HepG2 (cell line): ENCODE results near the gene BMP2K. TPM values are rescaled to one million over a fixed set of nuclear protein-coding genes. Genes with fewer than 3 reads are reported as not detected.

ENCODE experiments used
- ESRRA ChIP-seq: sonication (generic); formaldehyde crosslinking; IDR thresholded peaks from 2 replicates; pipeline ENCODE4 v1.5.1; 2020; ENCODE audit warnings: mild to moderate bottlenecking, low read depth, missing genetic modification reagents
- FOXA3 ChIP-seq: IDR thresholded peaks from 2 replicates; pipeline ENCODE4 v1.6.1; 2016; ENCODE audit warnings: missing genetic modification reagents, missing compliant biosample characterization
- KLF15 ChIP-seq: sonication (generic); formaldehyde crosslinking; IDR thresholded peaks from 2 replicates; pipeline ENCODE4 v1.8.1; 2023; ENCODE audit warnings: borderline replicate concordance, mild to moderate bottlenecking, inconsistent platforms, missing genetic modification reagents, mixed read lengths
- NONO ChIP-seq, 2 experiments: fragments of 450-650 bp in 1 of 2; sonication (generic) in 1 of 2; formaldehyde crosslinking in 1 of 2; IDR thresholded peaks in 1 of 2; conservative IDR thresholded peaks in 1 of 2; 2 replicates each; pipeline versions ENCODE4 v1.6.1 to v1.8.0; 2017 to 2022; ENCODE audit warnings: mild to moderate bottlenecking in 1 of 2, missing genetic modification reagents in 1 of 2, moderate library complexity in 1 of 2
- RBM22 ChIP-seq: fragments of 200-400 bp; formaldehyde crosslinking; optimal IDR thresholded peaks from 2 replicates; pipeline ENCODE3; 2017; ENCODE audit warnings: mild to moderate bottlenecking, low read length, moderate library complexity
- RXRB ChIP-seq: IDR thresholded peaks from 2 replicates; pipeline ENCODE4 v1.6.1; 2016; ENCODE audit warnings: borderline replicate concordance, missing genetic modification reagents, missing compliant biosample characterization
- SAP130 ChIP-seq: IDR thresholded peaks from 2 replicates; pipeline ENCODE4 v1.6.1; 2016; ENCODE audit warnings: low read depth
- SP140L ChIP-seq: sonication (generic); formaldehyde crosslinking; IDR thresholded peaks from 2 replicates; pipeline ENCODE4 v1.4.0; 2020; ENCODE audit warnings: missing genetic modification reagents, borderline replicate concordance
- SRF ChIP-seq: IDR thresholded peaks from 2 replicates; pipeline ENCODE4 v1.6.1; 2011; ENCODE audit warnings: mild to moderate bottlenecking, low read depth, low read length, moderate library complexity
- ZBTB10 ChIP-seq: sonication (generic); formaldehyde crosslinking; IDR thresholded peaks from 2 replicates; pipeline ENCODE4 v1.4.0; 2020; ENCODE audit warnings: missing genetic modification reagents, borderline replicate concordance
- ZNF451 ChIP-seq: sonication (generic); formaldehyde crosslinking; IDR thresholded peaks from 2 replicates; pipeline ENCODE4 v1.5.0; 2020; ENCODE audit warnings: mild to moderate bottlenecking, missing genetic modification reagents
- ZNF546 ChIP-seq: sonication (generic); formaldehyde crosslinking; conservative IDR thresholded peaks from 2 replicates; pipeline ENCODE4 v1.8.1; 2023; ENCODE audit warnings: mild to moderate bottlenecking, missing genetic modification reagents
- ZNF780A ChIP-seq: sonication (generic); formaldehyde crosslinking; IDR thresholded peaks from 2 replicates; pipeline ENCODE4 v1.8.0; 2022; ENCODE audit warnings: mild to moderate bottlenecking, missing genetic modification reagents, moderate library complexity
- polyA plus RNA-seq, 8 experiments: library from polyadenylated mRNA; depleted of rRNA in 3 of 8; stranded (reverse) in 7 of 8; unstranded in 1 of 8; fragments of >200 nt; fragmentation: Illumina TruSeq in 4 of 8; extraction: Trizol in 4 of 8; gene quantifications; 2 replicates each; pipeline versions ENCODE4 v1.2.1 to v1.2.3, GENCODE V29; 2011 to 2016; ENCODE audit warnings: low read depth in 4 of 8, missing spikeins in 1 of 8, mixed read lengths in 1 of 8; ENCODE audit not compliant: insufficient read depth in 1 of 8
- total RNA-seq, 5 experiments: library from RNA; depleted of rRNA; stranded (reverse); fragments of >200 nt; fragmentation: Illumina TruSeq; extraction: Trizol; gene quantifications; 2 replicates each; pipeline ENCODE4 v1.2.3, GENCODE V29; 2016; ENCODE audit warnings: low read depth in 1 of 5
- TF ChIP-seq, protein P1 (sequence below): sonication (generic); formaldehyde crosslinking; IDR thresholded peaks from 2 replicates; pipeline ENCODE4 v1.9.0; 2021; ENCODE audit warnings: missing genetic modification reagents, mild to moderate bottlenecking, borderline replicate concordance
- TF ChIP-seq, protein P2 (sequence below): sonication (generic); formaldehyde crosslinking; IDR thresholded peaks from 2 replicates; pipeline ENCODE4 v1.4.0; 2020; ENCODE audit warnings: mild to moderate bottlenecking, missing genetic modification reagents

BMP2K gene
- total and polyA plus RNA-seq, 2 of the 13 experiments (the other 11 are each of a cell fraction or from before 2014, with no cell fraction given), result 8.6 to 15.2 TPM

GRCh38 chr4:78775303-78776078 lies 659 bp upstream of the BMP2K start (continued):
- TF ChIP-seq RXRB (CRISPR knock-in tag) (peak; percentile 28; the same call in 1 of the 2 replicates), ZNF780A (CRISPR knock-in tag) (0 out of 2 replicates have a peak, but pooled peaks have one; percentile 63), FOXA3 (CRISPR knock-in tag) (no peak), KLF15 (no peak), SP140L (CRISPR knock-in tag) (no peak), NONO (IDR thresholded peaks at IDR 0.05) (no peak), NONO (CRISPR knock-in tag; conservative IDR thresholded peaks at IDR 0.05) (no peak; the same call in none of the 2 replicates), SRF (no peak), ZNF451 (CRISPR knock-in tag) (no peak), ESRRA (no peak), RBM22 (no peak), ZBTB10 (CRISPR knock-in tag) (peak; percentile 79; the same call in 1 of the 2 replicates), ZNF546 (CRISPR knock-in tag) (0 out of 2 replicates have a peak, but pooled peaks have one; percentile 11), SAP130 (CRISPR knock-in tag) (peak; percentile 68)
- TF ChIP-seq, protein P1, sequence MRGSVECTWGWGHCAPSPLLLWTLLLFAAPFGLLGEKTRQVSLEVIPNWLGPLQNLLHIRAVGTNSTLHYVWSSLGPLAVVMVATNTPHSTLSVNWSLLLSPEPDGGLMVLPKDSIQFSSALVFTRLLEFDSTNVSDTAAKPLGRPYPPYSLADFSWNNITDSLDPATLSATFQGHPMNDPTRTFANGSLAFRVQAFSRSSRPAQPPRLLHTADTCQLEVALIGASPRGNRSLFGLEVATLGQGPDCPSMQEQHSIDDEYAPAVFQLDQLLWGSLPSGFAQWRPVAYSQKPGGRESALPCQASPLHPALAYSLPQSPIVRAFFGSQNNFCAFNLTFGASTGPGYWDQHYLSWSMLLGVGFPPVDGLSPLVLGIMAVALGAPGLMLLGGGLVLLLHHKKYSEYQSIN (CRISPR knock-in tag), result no peak
- TF ChIP-seq, protein P2, sequence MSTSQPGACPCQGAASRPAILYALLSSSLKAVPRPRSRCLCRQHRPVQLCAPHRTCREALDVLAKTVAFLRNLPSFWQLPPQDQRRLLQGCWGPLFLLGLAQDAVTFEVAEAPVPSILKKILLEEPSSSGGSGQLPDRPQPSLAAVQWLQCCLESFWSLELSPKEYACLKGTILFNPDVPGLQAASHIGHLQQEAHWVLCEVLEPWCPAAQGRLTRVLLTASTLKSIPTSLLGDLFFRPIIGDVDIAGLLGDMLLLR, result no peak
